HCT116 (cell line): ENCODE measurements around the gene SIGMAR1. TPM values are rescaled to one million over a fixed set of nuclear protein-coding genes. Genes with fewer than 3 reads are reported as not detected.

Experiments
- ATAC-seq: fragments of 200-7000 bp; cut with Tn5 transposase; 2 replicates; pipeline ENCODE4 v1.9.1; 2020; ENCODE audit warnings: mild to moderate bottlenecking, moderate library complexity
- BruUV-seq: library from RNA; stranded (reverse); fragments of 400-500 nt; replicated peaks from 2 replicates; lab custom pipeline; 2021; lab: Mats Ljungman, UMichigan
- CTCF ChIA-PET: fragments of 300-600 bp; sonication (Branson Sonifier 250); formaldehyde crosslinking; loops from one replicate; lab custom pipeline; 2021; ENCODE audit warnings: antibody characterized with exemption; lab: Charles Lee
- POLR2A ChIA-PET: fragments of 300-600, 350-600 bp; sonication (Branson Sonifier 250); formaldehyde crosslinking; loops from one replicate; lab custom pipeline; 2021; ENCODE audit warnings: antibody characterized with exemption; lab: Charles Lee
- RAD21 ChIA-PET, 2 experiments: fragments of 300-600 bp; sonication (Branson Sonifier 250); formaldehyde crosslinking; loops; one replicate each; lab custom pipeline; 2023; ENCODE audit warnings: low total read pairs in 2 of 2; ENCODE audit not compliant: uncharacterized antibody in 2 of 2, unreplicated experiment in 2 of 2, low non-redundant PET in 1 of 2; lab: Charles Lee
- DNase-seq: peaks from one replicate; pipeline ENCODE4 v3.0.0-alpha.2; 2010; ENCODE audit warnings: low read depth, low spot score
- H2AFZ ChIP-seq: fragments of 200-600 bp; shearing (Covaris generic), sonication (generic); 2 replicates; pipeline ENCODE4 v1.6.1; 2017; ENCODE audit warnings: low read depth, mixed run types, mixed read lengths, antibody characterized with exemption, low read length; ENCODE audit not compliant: poor library complexity, severe bottlenecking
- H3K27ac ChIP-seq: 2 replicates; pipeline ENCODE4 v1.5.1; 2012; ENCODE audit warnings: low read depth, low read length
- H3K27me3 ChIP-seq: fragments of 200-600 bp; sonication (generic); 2 replicates; pipeline ENCODE4 v1.6.1; 2016; ENCODE audit warnings: mixed run types, low read length, mixed read lengths; ENCODE audit not compliant: insufficient read depth
- H3K36me3 ChIP-seq, 2 experiments: fragments of 200-500 bp in 1 of 2; fragments of 200-600 bp in 1 of 2; sonication (Bioruptor generic) in 1 of 2; sonication (generic) in 1 of 2; 2 replicates each; pipeline versions ENCODE4 v1.5.1 to v1.6.1; 2014 to 2016; ENCODE audit warnings: low read length in 2 of 2, inconsistent platforms in 1 of 2, mixed read lengths in 1 of 2, mixed run types in 1 of 2; ENCODE audit not compliant: insufficient read depth in 2 of 2, control insufficient read depth in 1 of 2
- H3K4me1 ChIP-seq, 2 experiments: fragments of 200-600 bp in 1 of 2; sonication (generic) in 1 of 2; 2 replicates each; pipeline versions ENCODE4 v1.5.1 to v1.6.1; 2012 to 2017; ENCODE audit warnings: low read length in 2 of 2, inconsistent platforms in 1 of 2, mild to moderate bottlenecking in 1 of 2, mixed read lengths in 1 of 2, mixed run types in 1 of 2, moderate library complexity in 1 of 2; ENCODE audit not compliant: insufficient read depth in 2 of 2, control insufficient read depth in 1 of 2
- H3K4me2 ChIP-seq: fragments of 200-600 bp; sonication (generic); 2 replicates; pipeline ENCODE4 v1.6.1; 2017; ENCODE audit warnings: mixed run types, low read length, mixed read lengths
- H3K4me3 ChIP-seq, 2 experiments: fragments of 200-600 bp in 1 of 2; sonication (generic) in 1 of 2; replicated peaks in 1 of 2; 2 replicates each; pipeline ENCODE4 v1.5.1; 2011 to 2016; ENCODE audit warnings: low read length in 2 of 2, control low read depth in 1 of 2, low read depth in 1 of 2, mild to moderate bottlenecking in 1 of 2, mixed read lengths in 1 of 2, mixed run types in 1 of 2
- H3K79me2 ChIP-seq: fragments of 200-600 bp; sonication (generic); 2 replicates; pipeline ENCODE4 v1.6.1; 2017; ENCODE audit warnings: mild to moderate bottlenecking, mixed run types, low read length, moderate library complexity, mixed read lengths; ENCODE audit not compliant: insufficient read depth
- H3K9ac ChIP-seq: fragments of 200-600 bp; sonication (generic); 2 replicates; pipeline ENCODE4 v1.6.1; 2016; ENCODE audit warnings: low read length, mixed read lengths
- H3K9me2 ChIP-seq: fragments of 200-600 bp; sonication (generic), shearing (Covaris generic); 2 replicates; pipeline ENCODE4 v1.6.1; 2017; ENCODE audit warnings: mixed run types, mild to moderate bottlenecking, moderate library complexity; ENCODE audit not compliant: insufficient read depth
- H3K9me3 ChIP-seq, 2 experiments: fragments of 200-500 bp in 1 of 2; fragments of 200-600 bp in 1 of 2; sonication (Bioruptor generic) in 1 of 2; sonication (generic) in 1 of 2; 2 replicates each; pipeline ENCODE4 v1.6.1; 2014 to 2017; ENCODE audit warnings: low read length in 2 of 2, mixed read lengths in 2 of 2, inconsistent platforms in 1 of 2, low read depth in 1 of 2, mild to moderate bottlenecking in 1 of 2, mixed run types in 1 of 2, moderate library complexity in 1 of 2; ENCODE audit not compliant: control insufficient read depth in 1 of 2, insufficient read depth in 1 of 2
- H4K20me1 ChIP-seq: fragments of 200-600 bp; sonication (generic), shearing (Covaris generic); 2 replicates; pipeline ENCODE4 v1.6.1; 2017; ENCODE audit warnings: mixed run types, mild to moderate bottlenecking, moderate library complexity; ENCODE audit not compliant: insufficient read depth
- CBX3 ChIP-seq: IDR thresholded peaks from 2 replicates; pipeline ENCODE4 v1.6.1; 2012; ENCODE audit warnings: low read depth
- CEBPB ChIP-seq: IDR thresholded peaks from 2 replicates; pipeline ENCODE4 v1.6.1; 2012; ENCODE audit warnings: low read depth
- EZH2 ChIP-seq: fragments of 200-600 bp; sonication (generic); IDR thresholded peaks from 2 replicates; pipeline ENCODE4 v1.6.1; 2017; ENCODE audit warnings: antibody characterized with exemption, mixed run types
- FOSL1 ChIP-seq: IDR thresholded peaks from 2 replicates; pipeline ENCODE4 v1.6.1; 2012; ENCODE audit warnings: low read depth
- JUND ChIP-seq: IDR thresholded peaks from 2 replicates; pipeline ENCODE4 v1.6.1; 2012
- POLR2A ChIP-seq: IDR thresholded peaks from 2 replicates; pipeline ENCODE4 v1.7.0; 2011; ENCODE audit warnings: borderline replicate concordance; ENCODE audit not compliant: insufficient read depth, insufficient read length; ENCODE audit errors: extremely low read depth
- RAD21 ChIP-seq: IDR thresholded peaks from 2 replicates; pipeline ENCODE4 v1.6.1; 2012; ENCODE audit warnings: low read depth, mild to moderate bottlenecking
- SIN3A ChIP-seq: IDR thresholded peaks from 2 replicates; pipeline ENCODE4 v1.6.1; 2012; ENCODE audit warnings: low read depth
- SRF ChIP-seq: IDR thresholded peaks from 2 replicates; pipeline ENCODE4 v1.6.1; 2012; ENCODE audit warnings: low read depth
- TCF7L2 ChIP-seq: IDR thresholded peaks from 2 replicates; pipeline ENCODE4 v1.7.0; 2011; ENCODE audit warnings: borderline replicate concordance, inconsistent platforms; ENCODE audit not compliant: insufficient read depth, insufficient read length; ENCODE audit errors: extremely low read depth
- YY1 ChIP-seq: IDR thresholded peaks from 2 replicates; pipeline ENCODE4 v1.6.1; 2011; ENCODE audit warnings: low read length, low read depth, moderate library complexity, mild to moderate bottlenecking; ENCODE audit not compliant: insufficient replicate concordance; ENCODE audit errors: extremely low read depth
- ZFX ChIP-seq: fragments of 450-650 bp; IDR thresholded peaks from 2 replicates; pipeline ENCODE4 v1.6.1; 2017
- intact Hi-C: fragments of 100-400 bp; cut with micrococcal nuclease; formaldehyde crosslinking; loops from 2 replicates; pipeline ENCODE4 v1.10.0; 2022
- total RNA-seq: library from RNA; stranded (reverse); gene quantifications from one replicate; pipeline ENCODE4 v1.2.1, GENCODE V29; 2021; ENCODE audit not compliant: unreplicated experiment
- TF ChIP-seq, protein P1 (sequence below), 3 experiments: fragments of 200-600 bp in 1 of 3; sonication (generic) in 1 of 3; IDR thresholded peaks in 2 of 3; conservative IDR thresholded peaks in 1 of 3; 2 replicates each; pipeline ENCODE4 v1.5.1; 2012 to 2017; ENCODE audit warnings: low read depth in 2 of 3, low read length in 2 of 3, antibody characterized with exemption in 1 of 3, borderline replicate concordance in 1 of 3, control low read depth in 1 of 3, mild to moderate bottlenecking in 1 of 3, mixed read lengths in 1 of 3, mixed run types in 1 of 3, moderate library complexity in 1 of 3; ENCODE audit not compliant: insufficient read depth in 1 of 3
- TF ChIP-seq, protein P2 (sequence below): IDR thresholded peaks from 2 replicates; pipeline ENCODE4 v1.6.1; 2012

The SIGMAR1 gene
- total RNA-seq, 1 experiment from 2014 or later: 109 TPM

- Histone ChIP-seq H3K4me3 (no peak overlapping the region), H3K79me2 (no peaks in the 10 kb centered on the region), H2AFZ (no peak overlapping the region), H3K27me3 (no peaks in the 10 kb centered on the region)
- TF ChIP-seq RAD21 (peak; percentile 83), CEBPB (no peak)
- TF ChIP-seq, protein P1, sequence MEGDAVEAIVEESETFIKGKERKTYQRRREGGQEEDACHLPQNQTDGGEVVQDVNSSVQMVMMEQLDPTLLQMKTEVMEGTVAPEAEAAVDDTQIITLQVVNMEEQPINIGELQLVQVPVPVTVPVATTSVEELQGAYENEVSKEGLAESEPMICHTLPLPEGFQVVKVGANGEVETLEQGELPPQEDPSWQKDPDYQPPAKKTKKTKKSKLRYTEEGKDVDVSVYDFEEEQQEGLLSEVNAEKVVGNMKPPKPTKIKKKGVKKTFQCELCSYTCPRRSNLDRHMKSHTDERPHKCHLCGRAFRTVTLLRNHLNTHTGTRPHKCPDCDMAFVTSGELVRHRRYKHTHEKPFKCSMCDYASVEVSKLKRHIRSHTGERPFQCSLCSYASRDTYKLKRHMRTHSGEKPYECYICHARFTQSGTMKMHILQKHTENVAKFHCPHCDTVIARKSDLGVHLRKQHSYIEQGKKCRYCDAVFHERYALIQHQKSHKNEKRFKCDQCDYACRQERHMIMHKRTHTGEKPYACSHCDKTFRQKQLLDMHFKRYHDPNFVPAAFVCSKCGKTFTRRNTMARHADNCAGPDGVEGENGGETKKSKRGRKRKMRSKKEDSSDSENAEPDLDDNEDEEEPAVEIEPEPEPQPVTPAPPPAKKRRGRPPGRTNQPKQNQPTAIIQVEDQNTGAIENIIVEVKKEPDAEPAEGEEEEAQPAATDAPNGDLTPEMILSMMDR (IDR thresholded peaks at IDR 0.05 in 2 of 3, conservative IDR thresholded peaks at IDR 0.05 in 1 of 3; ENCODE audit: borderline replicate concordance in 1 of 3, insufficient read depth in 1 of 3, low read depth in 2 of 3, low read length in 2 of 3): peak; percentile 93 to 99 (median 96)
- TF ChIP-seq, all 23 proteins: peak for 2
- RAD21 ChIA-PET: no interaction called here
- CTCF ChIA-PET: interaction anchor here (2.2 to 2.3 kb wide), 2 partner anchors 10 to 27 kb away, joined by 6 to 14 read pairs; no protein-coding TSS in a partner anchor
- Histone ChIP-seq H3K4me1 (no peaks in the 10 kb centered on the region), H3K4me2 (no peak overlapping the region), H3K27ac (no peak overlapping the region), H3K9me2 (no peaks in the 10 kb centered on the region), H4K20me1 (no peaks in the 10 kb centered on the region), H3K9ac (no peak overlapping the region), H3K9me3 (no peaks in the 10 kb centered on the region), H3K36me3 (no peaks in the 10 kb centered on the region)
- POLR2A ChIA-PET: no interaction called here
- intact Hi-C loops: loop anchor here (1.0 to 10.0 kb wide), 2 partner anchors 27 to 310 kb away; partner anchors contain the start of gene DNAJB5
- no TSS peak for BruUV-seq
- peak; percentile 99 for ATAC-seq
- DNase-seq: peak; percentile 60
Measured at GRCh38 chr9:34675048-34675714, 37.6 kb upstream of the SIGMAR1 start.

DNA sequence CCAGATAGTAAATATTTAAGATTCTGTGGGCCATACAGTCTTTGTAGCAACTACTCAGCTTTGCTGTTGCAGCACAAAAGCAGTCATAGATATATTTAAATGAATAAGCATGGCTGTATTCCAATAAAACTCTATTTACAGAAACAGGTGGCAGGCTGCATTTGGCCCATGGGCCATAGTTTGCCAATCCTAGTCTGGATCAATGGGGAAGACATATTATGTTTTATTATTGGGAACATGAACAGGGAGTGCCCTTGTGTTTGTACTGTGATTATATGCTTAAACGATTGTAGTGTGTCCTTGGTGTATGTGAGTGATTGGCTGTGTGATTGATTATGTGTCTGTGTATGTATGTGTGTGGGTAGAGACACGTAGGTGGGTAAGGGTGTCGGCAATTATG is 36.9 kb upstream of the SIGMAR1 start:
- no peaks in the 10 kb centered on the region for H3K9me2 ChIP-seq
- intact Hi-C loops: loop anchor here (10.0 kb wide), 1 partner anchor 310 kb away; the partner anchor contains the start of gene DNAJB5
- no peak for DNase-seq
- CTCF ChIA-PET: interaction anchor here (2.2 to 2.3 kb wide), 2 partner anchors 9 to 28 kb away, joined by 6 to 14 read pairs; no protein-coding TSS in a partner anchor
- no peak for ATAC-seq
- H3K4me2 ChIP-seq: no peak overlapping the region
- H3K4me3 ChIP-seq: no peak overlapping the region
- H3K9me3 ChIP-seq: no peaks in the 10 kb centered on the region
- H3K79me2 ChIP-seq: no peaks in the 10 kb centered on the region
- H3K4me1 ChIP-seq: no peaks in the 10 kb centered on the region
- POLR2A ChIA-PET: no interaction called here
- no peak overlapping the region for H3K27ac ChIP-seq
- H2AFZ ChIP-seq: no peak overlapping the region
- no TSS peak for BruUV-seq
- H3K36me3 ChIP-seq: no peaks in the 10 kb centered on the region
- RAD21 ChIA-PET: no interaction called here
- H3K9ac ChIP-seq: no peak overlapping the region
- no peaks in the 10 kb centered on the region for H3K27me3 ChIP-seq
- H4K20me1 ChIP-seq: no peaks in the 10 kb centered on the region
- TF ChIP-seq SIN3A: no peak
- no peak for TF ChIP-seq FOSL1
- TF ChIP-seq, protein P1 (IDR thresholded peaks at IDR 0.05 in 2 of 3, conservative IDR thresholded peaks at IDR 0.05 in 1 of 3; ENCODE audit: borderline replicate concordance in 1 of 3, insufficient read depth in 1 of 3, low read depth in 2 of 3, low read length in 2 of 3): no peak
- TF ChIP-seq TCF7L2: no peak
- TF ChIP-seq CEBPB: no peak
- no peak for TF ChIP-seq SRF
- TF ChIP-seq EZH2: no peak
- no peak for TF ChIP-seq CBX3
- TF ChIP-seq, protein P2, sequence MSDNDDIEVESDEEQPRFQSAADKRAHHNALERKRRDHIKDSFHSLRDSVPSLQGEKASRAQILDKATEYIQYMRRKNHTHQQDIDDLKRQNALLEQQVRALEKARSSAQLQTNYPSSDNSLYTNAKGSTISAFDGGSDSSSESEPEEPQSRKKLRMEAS: no peak
- TF ChIP-seq YY1: no peak
- no peak for TF ChIP-seq POLR2A
- TF ChIP-seq ZFX: no peak
- no peak for TF ChIP-seq JUND
